HG02678 (cell line): ENCODE measurements around the gene ARFIP2.

Experiments
- ATAC-seq: cut with Tn5 transposase; IDR thresholded peaks from one replicate; pipeline ENCODE4 v1.9.1; 2021; ENCODE audit warnings: mild to moderate bottlenecking, moderate library complexity; ENCODE audit not compliant: unreplicated experiment

Gene ARFIP2

DNA sequence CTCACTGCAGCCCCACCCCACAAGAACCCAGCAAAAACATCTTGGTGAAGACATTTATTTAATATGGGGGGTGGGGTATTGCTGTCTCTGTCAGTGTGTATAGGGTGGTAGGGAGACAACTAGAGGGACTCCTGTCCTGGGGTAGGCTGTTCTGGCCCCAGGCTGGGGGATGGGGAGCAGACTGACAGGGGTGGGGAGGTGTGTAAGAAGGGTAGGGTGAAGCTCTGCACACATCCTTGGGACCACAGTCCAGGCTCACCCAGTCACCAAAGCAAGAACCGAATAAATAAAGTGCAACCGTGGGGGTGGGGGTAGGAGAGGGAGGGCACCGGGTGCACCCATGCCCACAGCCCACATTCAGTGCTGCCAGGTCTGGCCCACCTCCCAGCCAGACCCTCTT lies 32.6 kb downstream of the ARFIP2 start:
- no peak for ATAC-seq

DNA sequence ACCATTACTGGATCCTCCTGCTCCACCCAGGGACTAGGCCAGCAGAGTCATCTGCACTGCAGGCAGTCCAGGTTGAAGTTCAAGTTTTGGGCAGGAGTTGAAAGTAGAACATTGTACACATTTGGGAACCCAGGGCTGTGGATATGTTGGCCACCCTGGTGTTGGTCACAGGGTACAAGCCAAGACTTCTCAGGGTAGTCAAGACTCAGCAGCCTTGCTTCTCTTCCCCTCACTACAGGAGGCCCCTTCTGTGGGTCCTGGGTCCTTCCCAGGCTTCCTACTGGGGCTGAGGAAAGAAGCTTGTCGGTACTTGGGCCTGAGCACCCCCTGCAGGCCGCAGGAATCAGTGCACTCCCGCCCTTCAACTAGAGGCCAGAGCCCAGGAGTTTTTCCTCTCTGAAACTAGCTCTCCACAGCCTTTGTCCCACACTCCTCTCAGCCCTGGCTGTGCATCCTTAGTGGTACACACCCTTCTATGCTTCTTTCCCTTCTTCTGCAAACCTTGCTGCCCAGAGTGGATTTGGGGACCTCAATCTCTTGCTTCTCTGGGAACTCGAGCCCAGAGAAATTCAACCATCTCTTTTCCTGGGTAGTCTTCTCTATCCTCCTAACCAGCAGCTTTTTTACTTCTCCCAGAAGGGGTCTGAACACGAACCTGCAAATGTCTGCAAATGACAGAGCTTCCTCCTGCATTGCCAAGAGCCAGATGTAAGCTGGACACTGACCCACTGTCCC lies 37.7 kb downstream of the ARFIP2 start:
- peak; percentile 75 for ATAC-seq

DNA sequence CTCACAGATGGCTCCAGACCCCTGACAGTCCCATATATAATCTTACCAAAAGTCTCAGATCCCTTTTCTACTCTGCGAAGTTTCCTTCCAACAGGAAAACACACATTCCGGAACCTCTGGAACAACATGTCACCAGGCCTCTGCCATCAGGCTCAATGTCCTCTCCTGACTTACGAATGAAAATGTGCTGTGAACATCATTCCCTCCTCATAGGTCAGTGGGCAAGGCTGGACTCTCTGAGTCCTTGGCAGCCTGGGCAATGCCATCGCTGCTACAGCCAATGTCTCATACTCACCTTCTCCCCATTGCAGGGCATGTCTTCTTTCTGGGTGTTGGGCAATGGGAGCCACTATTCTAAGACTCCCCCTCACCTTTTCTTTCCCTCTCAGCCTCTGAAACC lies 38.7 kb downstream of the ARFIP2 start:
- ATAC-seq: no peak

DNA sequence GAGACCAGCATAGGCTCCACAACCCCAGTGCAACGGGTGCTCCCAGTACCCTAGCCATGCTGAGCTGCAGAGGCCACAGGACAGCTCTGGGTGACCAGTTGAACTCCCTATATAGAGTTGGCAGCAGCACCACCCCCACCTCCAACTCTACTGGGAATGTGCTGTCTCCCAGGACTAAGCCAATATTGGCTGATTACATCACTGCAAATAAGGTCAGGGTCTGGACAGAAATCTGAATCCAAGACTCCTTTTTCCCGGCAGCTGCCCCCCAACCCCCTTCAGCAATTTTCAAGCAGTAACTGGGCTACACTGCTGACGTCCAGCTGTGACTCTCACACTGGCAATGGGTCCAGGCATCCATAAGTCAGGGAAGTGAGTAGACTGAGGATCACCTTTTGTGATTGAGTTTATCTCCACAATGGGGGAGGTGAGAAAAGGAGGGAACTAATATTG lies 40.2 kb downstream of the ARFIP2 start, which contains the start of gene HPX:
TSS of gene HPX (minus strand) at position 82 of the 453 bp plus-strand sequence. CDS start at position 58, 24 bp downstream.
- ATAC-seq: no peak

DNA sequence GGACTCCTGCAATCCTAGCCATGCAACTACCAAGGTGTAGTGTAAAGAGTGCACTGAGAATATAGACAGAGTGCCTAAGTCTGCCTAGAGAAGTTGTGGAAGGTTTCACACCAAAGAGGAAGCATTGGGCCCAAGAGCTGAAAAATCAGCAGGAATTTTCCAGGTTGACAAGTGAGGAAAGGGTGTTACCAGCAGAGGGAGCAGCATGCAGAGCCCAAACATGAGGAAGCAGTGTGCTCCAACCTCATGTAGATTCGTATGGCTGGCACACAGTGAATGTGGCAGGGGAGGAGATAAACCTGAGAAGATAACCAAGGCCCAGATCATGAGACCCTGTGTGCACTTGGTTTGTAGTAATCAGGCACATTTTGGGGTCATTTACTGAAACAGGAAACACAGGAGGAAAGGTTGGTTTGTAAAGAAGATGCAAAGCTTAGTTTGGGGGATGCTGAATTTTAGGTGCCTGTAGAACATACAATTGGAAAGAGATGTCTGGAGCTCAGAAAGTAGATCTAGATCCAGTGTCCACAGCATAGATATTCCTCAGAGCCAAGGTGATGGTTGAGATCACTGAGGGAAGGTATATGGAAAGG lies 42.1 kb downstream of the ARFIP2 start:
- no peak for ATAC-seq

DNA sequence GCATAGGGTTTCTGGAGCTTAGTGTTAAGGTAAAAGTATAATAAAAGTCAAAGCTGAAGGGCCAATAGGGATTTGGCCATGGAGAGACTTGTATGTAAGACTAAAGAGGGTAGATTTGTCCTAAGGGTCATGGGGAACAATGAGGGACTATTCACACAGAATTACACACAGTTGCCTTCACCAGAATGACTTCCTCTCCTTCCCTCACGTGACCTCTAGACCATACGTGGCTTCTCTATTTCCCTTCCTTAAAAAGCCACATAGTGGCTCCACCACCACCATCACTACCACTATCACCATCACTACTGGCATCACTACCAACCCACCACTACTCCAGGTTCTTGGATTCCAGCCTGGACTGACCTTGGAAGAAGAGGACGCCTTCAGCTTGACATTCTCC lies 43.1 kb downstream of the ARFIP2 start:
- ATAC-seq: no peak

DNA sequence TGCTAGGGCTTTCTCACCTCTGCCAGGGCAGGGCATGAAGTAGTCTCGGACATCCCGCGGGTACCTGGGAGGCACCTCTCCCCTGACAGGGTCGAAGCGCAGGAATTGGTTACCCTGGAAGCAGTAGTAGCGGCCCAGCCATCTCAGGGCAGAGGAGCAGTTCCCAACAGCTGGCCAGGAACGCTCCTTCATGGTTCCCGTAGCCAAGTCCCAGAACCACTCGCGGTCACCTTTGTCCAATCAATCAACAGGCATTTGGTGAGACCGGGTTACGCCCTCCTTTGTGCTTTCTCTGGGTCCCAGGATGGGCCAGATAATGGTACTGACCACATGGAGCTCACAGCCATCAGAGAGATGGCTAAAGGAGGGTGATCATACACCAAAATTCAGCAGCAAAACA lies 43.7 kb downstream of the ARFIP2 start:
- no peak for ATAC-seq

DNA sequence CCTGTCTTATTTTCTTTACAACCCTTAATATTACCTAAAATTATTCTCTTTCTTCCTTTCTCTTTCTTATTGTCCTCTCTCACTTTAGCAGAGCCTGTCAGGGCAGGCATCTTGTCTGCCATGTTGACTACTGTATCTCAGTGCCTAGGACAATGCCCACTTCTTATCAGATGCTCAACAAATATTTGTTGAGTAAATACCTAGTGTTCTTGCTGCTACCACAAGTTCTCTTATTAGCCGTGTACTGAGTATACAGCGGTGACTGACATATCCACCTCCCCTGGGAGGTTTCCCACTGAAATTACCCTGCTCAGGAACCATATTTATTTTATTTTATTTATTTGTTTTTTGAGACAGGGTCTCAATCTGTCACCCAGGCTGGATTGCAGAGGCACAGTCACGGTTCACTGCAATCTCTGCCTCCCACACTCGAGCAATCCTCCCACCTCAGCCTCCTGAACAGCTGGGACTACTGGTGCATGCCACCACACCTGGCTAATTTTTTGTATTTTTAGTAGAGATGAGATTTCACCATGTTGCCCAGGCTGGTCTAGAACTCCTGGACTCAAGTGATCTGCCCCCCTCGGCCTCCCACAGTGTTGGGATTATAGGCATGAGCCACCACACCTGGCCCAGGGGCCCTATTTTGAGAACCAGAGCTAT lies 47.0 kb downstream of the ARFIP2 start:
- ATAC-seq: no peak

DNA sequence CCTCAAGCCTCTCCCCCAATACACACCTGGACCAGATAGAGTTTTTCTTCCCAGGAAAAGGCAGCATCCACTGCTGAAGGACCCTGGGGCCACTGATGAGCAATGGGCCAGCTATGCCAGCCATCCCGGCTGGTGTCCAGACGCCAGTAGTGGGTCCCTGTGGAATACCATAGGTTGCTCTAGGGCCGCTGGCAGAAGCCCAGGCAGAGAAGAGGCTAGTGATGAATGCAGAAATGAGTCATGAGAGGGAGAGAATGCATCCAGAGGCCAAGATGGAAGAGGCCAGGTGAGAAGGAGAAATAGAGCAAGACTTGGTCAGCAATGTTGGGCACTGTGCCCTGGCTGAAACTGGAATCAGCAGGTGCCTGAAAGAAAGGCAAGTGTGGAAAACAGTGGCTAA lies 49.3 kb downstream of the ARFIP2 start:
- no peak for ATAC-seq

DNA sequence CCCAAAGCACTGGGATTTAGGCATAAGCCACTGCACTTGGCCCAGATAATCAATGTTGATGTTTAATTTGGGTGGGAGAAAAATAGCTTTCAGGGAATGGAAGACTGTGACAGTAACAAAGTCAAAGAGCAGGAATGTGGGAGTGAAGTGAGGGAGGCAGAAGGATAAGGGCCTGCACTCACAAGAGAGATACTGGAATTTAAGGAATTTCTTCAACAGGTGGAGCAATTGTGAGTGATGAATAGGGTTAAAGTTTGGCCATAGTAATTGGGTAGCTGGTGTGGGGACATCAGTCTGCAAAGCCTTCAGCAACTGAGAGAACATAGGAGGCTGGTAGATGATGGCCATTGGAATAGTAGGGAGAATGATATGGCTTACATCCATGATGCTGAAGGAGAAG lies 53.6 kb downstream of the ARFIP2 start:
- ATAC-seq: no peak
